ENCODE data around the gene SMARCD3. TPM values are rescaled to one million over a fixed set of nuclear protein-coding genes. Genes with fewer than 3 reads are reported as not detected.
A peak's percentile ranks its signal among the peaks of the same experiment; 100 is the strongest.

Gene SMARCD3
- total and polyA plus RNA-seq, 2 of the 13 experiments (the other 11 are each of a cell fraction or from before 2014, with no cell fraction given): 0.20 to 0.62 TPM

DNA sequence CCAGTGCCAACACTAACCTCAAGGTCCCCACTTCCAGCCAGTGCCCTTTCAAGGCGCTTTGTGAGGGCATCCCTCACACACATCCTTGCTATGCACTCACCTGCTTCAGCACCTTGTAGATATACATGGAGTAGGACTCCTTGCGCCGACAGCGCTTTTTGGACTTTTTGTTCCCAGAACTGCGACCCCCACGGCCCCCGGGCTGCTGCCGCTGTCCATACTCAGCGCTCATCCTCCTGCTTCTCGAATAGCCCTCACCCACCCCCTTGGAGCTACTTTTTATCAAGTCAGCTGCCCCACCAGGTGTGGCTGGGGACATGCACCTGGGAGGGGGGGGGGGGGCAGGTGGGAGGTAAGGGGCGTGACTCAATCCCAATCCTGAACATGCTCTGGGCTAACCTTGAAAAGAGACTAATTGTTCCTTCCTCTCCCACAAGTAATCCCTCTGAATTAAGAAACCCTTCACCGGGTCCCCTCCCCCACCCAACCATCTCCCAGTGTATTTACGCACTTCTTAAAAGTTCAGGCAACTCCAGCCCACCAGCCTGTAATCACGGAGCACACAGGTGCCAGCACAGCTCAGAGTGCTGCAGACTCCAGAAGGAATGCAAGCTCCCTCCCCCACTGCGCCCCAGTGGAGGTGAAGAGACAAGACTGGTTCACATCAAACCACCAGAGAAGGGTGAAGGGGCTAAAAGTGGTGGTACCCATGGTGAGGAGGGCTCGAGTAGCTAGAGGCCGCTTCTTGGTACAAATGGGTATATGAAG lies 38.2 kb downstream of the SMARCD3 start, which contains the start of gene H2BK1:
TSS of gene H2BK1 (minus strand) at position 402 of the 768 bp plus-strand sequence. CDS start at position 232, 170 bp downstream.
- peaks cover 0 to 31% of the 10 kb centered on the region in 2 experiments; a peak in 3 of 5 replicates for H3K27me3 ChIP-seq (ENCODE audit: control insufficient read depth in 1 of 2, insufficient read depth in 2 of 2, low read length in 2 of 2)
- 92% methylated on average over 17 of the region's 17 CpGs for WGBS (ENCODE audit: low lambda C conversion rate)
- POLR2A ChIA-PET: no interaction called here
- no peak within 1 kb of the TSS for H3K4me3 ChIP-seq (replicated peaks in 1 of 3; ENCODE audit: insufficient read depth in 1 of 3, low read depth in 2 of 3, low read length in 3 of 3)
- CTCF ChIA-PET (ENCODE audit: low intra/inter-chr PET ratio, low total read pairs): no interaction called here
- intact Hi-C loops (cut with micrococcal nuclease; ENCODE audit: unreplicated experiment) (no loop called here), in situ Hi-C loops (cut with HindIII; ENCODE audit: extremely low pct_ligation_motif_present, low pct_unique_long_range_greater_than_20kb) (no loop called here)
- no peaks in the 10 kb centered on the region for H3K4me1 ChIP-seq (ENCODE audit: insufficient read depth, low read length)
- TF ChIP-seq MTF2 (CRISPR knock-in tag; IDR thresholded peaks at IDR 0.05; ENCODE audit: borderline replicate concordance) (no peak), NR2F2 (IDR thresholded peaks at IDR 0.05; ENCODE audit: borderline replicate concordance, low read depth) (no peak), AGO2 (optimal IDR thresholded peaks at IDR 0.05; ENCODE audit: low read depth, low read length) (peak; percentile 37)
- H3K9ac ChIP-seq (ENCODE audit: insufficient read depth, low read depth, low read length): no peak within 1 kb of the TSS
- no peak within 1 kb of the TSS for H3K27ac ChIP-seq (ENCODE audit: extremely low read length, insufficient read depth, low read length)
- H3K79me2 ChIP-seq (ENCODE audit: insufficient read depth, low read length): no peaks in the 10 kb centered on the region
- H3K4me2 ChIP-seq (ENCODE audit: low read depth, low read length): no peak within 1 kb of the TSS
- H3K9me3 ChIP-seq (ENCODE audit: low read length): no peaks in the 10 kb centered on the region
- BruUV-seq (replicated peaks): no TSS peak
- DNase-seq (ENCODE audit: low spot score) (no peak), FAIRE-seq (no peak), ATAC-seq (no peak)
- H3K36me3 ChIP-seq (replicated peaks in 1 of 2; ENCODE audit: control insufficient read depth in 1 of 2, insufficient read depth in 2 of 2, low read length in 2 of 2): peaks cover 10 to 20% of the 10 kb centered on the region in 2 experiments; a peak in 4 of 5 replicates
- 0 out of 2 replicates have a peak, but pooled peaks cover 3% of the 10 kb centered on the region for H4K20me1 ChIP-seq (ENCODE audit: insufficient read depth, low read length)
- H2AFZ ChIP-seq (ENCODE audit: low read length): no peak within 1 kb of the TSS

DNA sequence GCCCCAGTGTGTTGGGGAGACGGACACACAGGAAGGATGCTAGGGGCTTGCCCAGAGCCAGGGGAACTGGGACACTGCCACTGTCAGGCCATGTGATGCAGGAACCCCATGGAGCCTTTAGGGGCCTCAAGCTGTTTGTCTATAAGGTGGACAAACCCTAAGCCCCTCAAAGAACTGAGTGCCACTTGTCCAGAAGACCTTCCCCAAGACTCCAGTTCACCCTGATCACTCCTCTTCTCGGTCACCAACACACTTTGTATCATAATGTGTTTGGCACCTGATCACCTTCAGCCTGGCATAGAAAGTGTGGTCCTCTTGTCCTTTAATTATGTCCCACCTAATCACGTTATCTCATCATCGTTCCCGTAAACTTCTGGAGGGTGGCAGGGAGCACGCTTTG lies 38.9 kb downstream of the SMARCD3 start:
- ATAC-seq: no peak; the same call in 2 of the 3 replicates
- no peaks in the 10 kb centered on the region for H3K4me1 ChIP-seq (ENCODE audit: insufficient read depth, low read length)
- no peaks in the 10 kb centered on the region for H3K79me2 ChIP-seq (ENCODE audit: insufficient read depth, low read length)
- TF ChIP-seq, protein P1, sequence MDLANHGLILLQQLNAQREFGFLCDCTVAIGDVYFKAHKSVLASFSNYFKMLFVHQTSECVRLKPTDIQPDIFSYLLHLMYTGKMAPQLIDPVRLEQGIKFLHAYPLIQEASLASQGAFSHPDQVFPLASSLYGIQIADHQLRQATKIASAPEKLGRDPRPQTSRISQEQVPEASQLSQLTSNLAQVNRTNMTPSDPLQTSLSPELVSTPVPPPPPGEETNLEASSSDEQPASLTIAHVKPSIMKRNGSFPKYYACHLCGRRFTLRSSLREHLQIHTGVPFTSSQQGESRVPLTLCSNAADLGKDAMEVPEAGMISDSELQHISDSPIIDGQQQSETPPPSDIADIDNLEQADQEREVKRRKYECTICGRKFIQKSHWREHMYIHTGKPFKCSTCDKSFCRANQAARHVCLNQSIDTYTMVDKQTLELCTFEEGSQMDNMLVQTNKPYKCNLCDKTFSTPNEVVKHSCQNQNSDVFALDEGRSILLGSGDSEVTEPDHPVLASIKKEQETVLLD (CRISPR knock-in tag; IDR thresholded peaks at IDR 0.05; ENCODE audit: low read depth): no peak
- TF ChIP-seq ZNF792 (CRISPR knock-in tag; IDR thresholded peaks at IDR 0.05): no peak
- TF ChIP-seq, protein P2, sequence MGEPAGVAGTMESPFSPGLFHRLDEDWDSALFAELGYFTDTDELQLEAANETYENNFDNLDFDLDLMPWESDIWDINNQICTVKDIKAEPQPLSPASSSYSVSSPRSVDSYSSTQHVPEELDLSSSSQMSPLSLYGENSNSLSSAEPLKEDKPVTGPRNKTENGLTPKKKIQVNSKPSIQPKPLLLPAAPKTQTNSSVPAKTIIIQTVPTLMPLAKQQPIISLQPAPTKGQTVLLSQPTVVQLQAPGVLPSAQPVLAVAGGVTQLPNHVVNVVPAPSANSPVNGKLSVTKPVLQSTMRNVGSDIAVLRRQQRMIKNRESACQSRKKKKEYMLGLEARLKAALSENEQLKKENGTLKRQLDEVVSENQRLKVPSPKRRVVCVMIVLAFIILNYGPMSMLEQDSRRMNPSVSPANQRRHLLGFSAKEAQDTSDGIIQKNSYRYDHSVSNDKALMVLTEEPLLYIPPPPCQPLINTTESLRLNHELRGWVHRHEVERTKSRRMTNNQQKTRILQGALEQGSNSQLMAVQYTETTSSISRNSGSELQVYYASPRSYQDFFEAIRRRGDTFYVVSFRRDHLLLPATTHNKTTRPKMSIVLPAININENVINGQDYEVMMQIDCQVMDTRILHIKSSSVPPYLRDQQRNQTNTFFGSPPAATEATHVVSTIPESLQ (CRISPR knock-in tag; conservative IDR thresholded peaks at IDR 0.05): no peak
- no peak for TF ChIP-seq PHF21A (CRISPR knock-in tag; IDR thresholded peaks at IDR 0.05)
- no peak for TF ChIP-seq IRX3 (CRISPR knock-in tag; IDR thresholded peaks at IDR 0.05; ENCODE audit: borderline replicate concordance, low read depth)
- TF ChIP-seq ZNF567 (CRISPR knock-in tag; IDR thresholded peaks at IDR 0.05; ENCODE audit: borderline replicate concordance): no peak
- TF ChIP-seq, protein P3, sequence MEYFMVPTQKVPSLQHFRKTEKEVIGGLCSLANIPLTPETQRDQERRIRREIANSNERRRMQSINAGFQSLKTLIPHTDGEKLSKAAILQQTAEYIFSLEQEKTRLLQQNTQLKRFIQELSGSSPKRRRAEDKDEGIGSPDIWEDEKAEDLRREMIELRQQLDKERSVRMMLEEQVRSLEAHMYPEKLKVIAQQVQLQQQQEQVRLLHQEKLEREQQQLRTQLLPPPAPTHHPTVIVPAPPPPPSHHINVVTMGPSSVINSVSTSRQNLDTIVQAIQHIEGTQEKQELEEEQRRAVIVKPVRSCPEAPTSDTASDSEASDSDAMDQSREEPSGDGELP (IDR thresholded peaks at IDR 0.05; ENCODE audit: borderline replicate concordance, low read depth): no peak
- no peak for TF ChIP-seq MIER2 (CRISPR knock-in tag; IDR thresholded peaks at IDR 0.05)
- H3K4me2 ChIP-seq (ENCODE audit: low read depth, low read length): no peak overlapping the region
- peaks cover 4 to 38% of the 10 kb centered on the region in 2 experiments; a peak in 4 of 5 replicates for H3K27me3 ChIP-seq (ENCODE audit: control insufficient read depth in 1 of 2, insufficient read depth in 2 of 2, low read length in 2 of 2)
- no peak overlapping the region for H3K9ac ChIP-seq (ENCODE audit: insufficient read depth, low read depth, low read length)
- ChIA-PET POLR2A (no interaction called here), CTCF (ENCODE audit: low intra/inter-chr PET ratio, low total read pairs) (no interaction called here)
- no peak overlapping the region for H2AFZ ChIP-seq (ENCODE audit: low read length)
- no peaks in the 10 kb centered on the region for H3K9me3 ChIP-seq (ENCODE audit: low read length)
- in situ Hi-C loops (cut with HindIII; ENCODE audit: extremely low pct_ligation_motif_present, low pct_unique_long_range_greater_than_20kb): no loop called here
- no peak for FAIRE-seq
- 0 out of 2 replicates have a peak, but pooled peaks cover 3% of the 10 kb centered on the region for H4K20me1 ChIP-seq (ENCODE audit: insufficient read depth, low read length)
- DNase-seq (ENCODE audit: low spot score): no peak
- peaks cover 6 to 13% of the 10 kb centered on the region in 2 experiments; a peak in 4 of 5 replicates for H3K36me3 ChIP-seq (replicated peaks in 1 of 2; ENCODE audit: control insufficient read depth in 1 of 2, insufficient read depth in 2 of 2, low read length in 2 of 2)
- no peak overlapping the region for H3K27ac ChIP-seq (ENCODE audit: extremely low read length, insufficient read depth, low read length)
- intact Hi-C loops (cut with micrococcal nuclease; ENCODE audit: unreplicated experiment): no loop called here
- no peak overlapping the region for H3K4me3 ChIP-seq (replicated peaks in 1 of 3; ENCODE audit: insufficient read depth in 1 of 3, low read depth in 2 of 3, low read length in 3 of 3)
- no TSS peak for BruUV-seq (replicated peaks)
- 53% methylated on average over 5 of the region's 6 CpGs for WGBS (ENCODE audit: low lambda C conversion rate)

All from HepG2 (cell line).